Immature natural killer cell (primary cell): ENCODE results near the gene RSPH6A. TPM values are rescaled to one million over a fixed set of nuclear protein-coding genes. Genes with fewer than 3 reads are reported as not detected.

Source experiments
- DNase-seq, 3 donors: peaks; one replicate each; pipeline ENCODE4 v3.0.0; 2022; ENCODE audit warnings: mixed read lengths in 1 of 3
- H3K27ac Mint-ChIP-seq, 6 donors: one replicate each; pipeline ENCODE4 v1.8.0; 2020; ENCODE audit warnings: mixed read lengths in 6 of 6, mild to moderate bottlenecking in 5 of 6, inconsistent platforms in 4 of 6, moderate library complexity in 3 of 6
- H3K27me3 Mint-ChIP-seq, 3 donors: one replicate each; pipeline ENCODE4 v1.8.0; 2020 to 2021; ENCODE audit warnings: low read depth in 3 of 3, mild to moderate bottlenecking in 3 of 3, mixed read lengths in 3 of 3, moderate library complexity in 3 of 3, inconsistent platforms in 1 of 3
- H3K36me3 Mint-ChIP-seq, 3 donors: one replicate each; pipeline ENCODE4 v1.8.0; 2020; ENCODE audit warnings: mixed read lengths in 3 of 3, inconsistent platforms in 2 of 3, mild to moderate bottlenecking in 2 of 3
- H3K4me1 Mint-ChIP-seq, 2 donors: one replicate each; pipeline ENCODE4 v1.8.0; 2020; ENCODE audit warnings: inconsistent platforms in 2 of 2, mild to moderate bottlenecking in 2 of 2, mixed read lengths in 2 of 2, moderate library complexity in 1 of 2
- H3K4me3 Mint-ChIP-seq, 5 donors: one replicate each; pipeline ENCODE4 v1.8.0; 2020; ENCODE audit warnings: mild to moderate bottlenecking in 5 of 5, mixed read lengths in 5 of 5, inconsistent platforms in 3 of 5, moderate library complexity in 3 of 5
- H3K9me3 Mint-ChIP-seq, 6 donors: one replicate each; pipeline ENCODE4 v1.8.0; 2020; ENCODE audit warnings: mild to moderate bottlenecking in 6 of 6, mixed read lengths in 6 of 6, inconsistent platforms in 4 of 6, moderate library complexity in 3 of 6
- polyA plus RNA-seq, 3 donors: library from polyadenylated mRNA; unstranded; fragments of 300-500 nt; fragmentation: Illumina TruSeq; gene quantifications; one replicate each; pipeline ENCODE4 v1.2.3, GENCODE V29; 2021

The RSPH6A gene
- polyA plus RNA-seq, 3 donors from 2014 or later = not detected

- Mint-ChIP-seq H3K4me1 (peaks cover 9 to 14% of the 10 kb centered on the region in 2 donors), H3K27me3 (peaks cover 5 to 15% (median 12%) of the 10 kb centered on the region in 3 donors), H3K27ac (peak overlapping the region in 1 of 6 donors; percentile 86), H3K4me3 (peak overlapping the region; percentile 86 to 91 (median 88)), H3K9me3 (no peaks in the 10 kb centered on the region), H3K36me3 (no peaks in the 10 kb centered on the region)
- DNase-seq = peak; percentile 34 to 49 (median 43)
Observed at GRCh38 chr19:45768655-45768983, 46.5 kb downstream of the RSPH6A start.

DNA sequence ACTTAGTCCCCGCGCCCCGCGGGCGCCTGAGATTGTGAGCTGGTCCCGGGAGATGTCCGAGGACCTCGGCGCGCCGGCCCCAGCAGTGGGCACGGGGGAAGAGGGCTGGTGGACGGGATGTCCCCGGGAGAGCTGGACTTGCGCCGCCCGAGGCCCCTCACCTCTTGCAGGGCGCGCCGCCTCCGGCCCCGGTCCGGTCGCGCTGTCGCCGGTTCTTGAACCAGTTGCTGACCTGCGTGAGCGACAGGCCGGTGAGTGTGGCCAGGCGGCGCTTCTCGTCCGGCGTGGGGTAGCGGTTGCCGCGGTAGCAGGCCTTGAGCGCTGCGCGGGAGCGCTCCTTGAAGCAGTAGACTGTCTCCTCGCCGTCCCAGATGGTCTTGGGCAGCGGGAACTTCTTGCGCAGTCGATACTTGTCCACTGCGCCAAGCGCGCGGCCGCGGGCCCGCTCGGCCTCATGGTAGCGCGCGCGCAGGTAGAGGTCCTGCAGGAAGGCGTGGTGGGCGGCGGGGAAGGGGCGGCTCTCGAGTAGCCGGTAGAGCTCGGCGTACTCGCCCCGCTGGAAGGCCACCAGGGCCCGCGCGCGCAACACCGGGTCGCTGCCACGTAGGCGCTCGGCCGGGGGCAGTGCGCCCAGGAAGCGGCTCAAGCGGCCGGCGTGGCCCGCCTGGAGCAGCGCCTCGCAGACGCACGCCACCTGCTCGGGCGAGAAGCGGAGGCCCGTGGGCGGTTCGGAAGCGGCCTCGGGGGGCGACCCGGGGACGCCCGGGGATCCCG is 47.0 kb downstream of the RSPH6A start:
- Mint-ChIP-seq H3K4me1 (peaks cover 9 to 14% of the 10 kb centered on the region in 2 donors), H3K36me3 (no peaks in the 10 kb centered on the region), H3K4me3 (peak overlapping the region; percentile 61 to 74 (median 69)), H3K9me3 (no peaks in the 10 kb centered on the region), H3K27me3 (peaks cover 6 to 15% (median 12%) of the 10 kb centered on the region in 3 donors), H3K27ac (no peak overlapping the region)
- DNase-seq = peak in 2 of 3 donors; percentile 9 to 17

GRCh38 chr19:45767410-45767880 is 47.7 kb downstream of the RSPH6A start:
- peaks cover 9 to 14% of the 10 kb centered on the region in 2 donors for H3K4me1 Mint-ChIP-seq
- H3K9me3 Mint-ChIP-seq = no peaks in the 10 kb centered on the region
- peaks cover 6 to 15% (median 12%) of the 10 kb centered on the region in 3 donors for H3K27me3 Mint-ChIP-seq
- DNase-seq = no peak
- no peaks in the 10 kb centered on the region for H3K36me3 Mint-ChIP-seq
- H3K27ac Mint-ChIP-seq = no peak overlapping the region
- peak overlapping the region in 4 of 5 donors; percentile 21 to 53 (median 38) for H3K4me3 Mint-ChIP-seq

DNA sequence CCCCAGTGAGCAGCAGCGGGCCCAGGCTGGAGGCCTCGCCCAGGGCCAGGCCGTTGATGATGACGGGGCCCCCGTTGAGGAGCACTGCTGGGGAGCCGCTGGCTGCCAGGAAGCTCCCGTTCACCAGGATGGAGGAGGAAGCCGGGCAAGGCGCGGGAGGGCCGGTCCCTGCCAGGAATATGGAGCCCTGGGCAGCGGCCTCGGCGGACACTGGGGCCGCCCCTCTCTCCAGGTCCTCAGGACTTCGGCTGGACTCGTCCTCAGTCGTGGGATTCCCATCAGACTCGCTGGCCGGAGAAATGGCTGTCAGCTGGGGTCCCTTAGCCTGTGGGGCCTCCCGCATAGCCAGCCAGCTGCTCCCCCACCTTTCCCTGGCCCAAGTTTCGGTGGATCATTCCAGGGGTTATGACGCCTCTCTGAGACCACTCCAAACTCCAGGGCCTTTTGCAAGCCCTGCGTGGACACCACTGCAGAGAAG is 48.2 kb downstream of the RSPH6A start:
- DNase-seq = no peak
- Mint-ChIP-seq H3K4me1 (peaks cover 5 to 14% of the 10 kb centered on the region in 2 donors), H3K9me3 (no peaks in the 10 kb centered on the region), H3K27me3 (peaks cover 4 to 15% (median 10%) of the 10 kb centered on the region in 3 donors), H3K4me3 (peak overlapping the region in 3 of 5 donors; percentile 36 to 53 (median 41)), H3K36me3 (no peaks in the 10 kb centered on the region), H3K27ac (no peak overlapping the region)

DNA sequence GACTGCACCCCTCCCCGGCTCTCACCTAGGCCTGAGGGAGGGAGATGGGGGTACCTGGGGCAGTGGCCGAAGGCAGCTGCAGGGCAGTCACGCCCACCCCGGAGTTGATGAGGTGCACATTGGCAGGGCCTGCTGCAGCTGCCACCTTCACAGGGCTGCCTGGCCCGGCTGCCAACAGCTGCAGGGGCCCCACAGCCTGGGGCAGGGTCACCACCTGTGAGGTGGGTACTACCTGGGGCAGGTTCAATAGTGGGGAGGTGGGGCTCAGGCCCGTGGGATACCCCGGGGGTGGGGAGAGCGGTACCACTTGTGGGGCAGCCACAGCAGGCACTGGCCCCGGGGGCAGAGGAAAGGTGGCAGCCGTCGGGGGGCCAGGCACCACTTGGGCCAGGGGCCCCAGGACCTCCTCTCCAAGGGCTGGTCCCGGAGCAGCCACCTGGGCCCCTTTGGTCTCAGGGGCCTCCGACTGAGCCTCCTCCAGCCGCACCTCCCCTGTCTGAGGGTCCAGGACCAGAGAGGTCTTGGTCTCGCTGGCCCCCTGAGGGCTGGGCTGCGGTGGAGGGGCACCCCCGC is 48.7 kb downstream of the RSPH6A start:
- H3K27me3 Mint-ChIP-seq = peaks cover 4 to 15% (median 10%) of the 10 kb centered on the region in 3 donors
- DNase-seq = no peak
- H3K4me3 Mint-ChIP-seq = no peak overlapping the region
- H3K4me1 Mint-ChIP-seq = peaks cover 5 to 14% of the 10 kb centered on the region in 2 donors
- no peaks in the 10 kb centered on the region for H3K36me3 Mint-ChIP-seq
- no peaks in the 10 kb centered on the region for H3K9me3 Mint-ChIP-seq
- H3K27ac Mint-ChIP-seq = no peak overlapping the region

DNA sequence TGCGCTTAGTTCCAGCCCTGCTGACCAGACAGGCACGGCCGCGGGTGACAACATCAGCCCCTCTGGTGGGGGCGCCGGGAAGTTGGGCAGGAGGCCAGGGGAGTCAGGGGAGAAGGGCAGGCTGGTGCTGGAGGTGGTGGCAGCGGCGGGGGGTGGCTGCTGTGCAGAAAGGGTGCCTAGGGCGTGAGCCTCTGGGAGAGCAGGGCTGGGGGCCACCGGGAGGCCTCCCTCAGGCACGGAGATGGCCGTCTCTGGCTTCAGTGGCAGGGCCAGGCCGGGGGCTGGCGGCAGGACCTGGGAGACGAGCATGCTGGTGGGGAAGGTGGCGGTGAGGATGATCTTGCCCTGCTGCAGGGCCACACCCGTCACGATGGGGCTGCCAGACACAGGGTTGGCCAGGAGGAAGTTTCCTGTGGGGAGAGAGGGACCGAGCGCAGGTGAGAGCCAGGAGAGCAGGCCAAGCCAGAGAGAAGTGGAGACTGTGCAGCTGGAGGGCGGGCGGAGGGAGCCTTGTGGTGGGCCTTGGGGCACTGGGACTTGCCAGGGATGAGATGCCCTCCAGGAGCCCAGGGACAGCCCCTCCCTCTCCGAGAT is 49.3 kb downstream of the RSPH6A start:
- H3K4me1 Mint-ChIP-seq = peaks cover 5 to 10% of the 10 kb centered on the region in 2 donors
- no peaks in the 10 kb centered on the region for H3K36me3 Mint-ChIP-seq
- H3K4me3 Mint-ChIP-seq = no peak overlapping the region
- no peak for DNase-seq
- no peaks in the 10 kb centered on the region for H3K9me3 Mint-ChIP-seq
- peak overlapping the region in 1 of 6 donors; percentile 58 for H3K27ac Mint-ChIP-seq
- peaks cover 4 to 15% (median 10%) of the 10 kb centered on the region in 3 donors for H3K27me3 Mint-ChIP-seq

DNA sequence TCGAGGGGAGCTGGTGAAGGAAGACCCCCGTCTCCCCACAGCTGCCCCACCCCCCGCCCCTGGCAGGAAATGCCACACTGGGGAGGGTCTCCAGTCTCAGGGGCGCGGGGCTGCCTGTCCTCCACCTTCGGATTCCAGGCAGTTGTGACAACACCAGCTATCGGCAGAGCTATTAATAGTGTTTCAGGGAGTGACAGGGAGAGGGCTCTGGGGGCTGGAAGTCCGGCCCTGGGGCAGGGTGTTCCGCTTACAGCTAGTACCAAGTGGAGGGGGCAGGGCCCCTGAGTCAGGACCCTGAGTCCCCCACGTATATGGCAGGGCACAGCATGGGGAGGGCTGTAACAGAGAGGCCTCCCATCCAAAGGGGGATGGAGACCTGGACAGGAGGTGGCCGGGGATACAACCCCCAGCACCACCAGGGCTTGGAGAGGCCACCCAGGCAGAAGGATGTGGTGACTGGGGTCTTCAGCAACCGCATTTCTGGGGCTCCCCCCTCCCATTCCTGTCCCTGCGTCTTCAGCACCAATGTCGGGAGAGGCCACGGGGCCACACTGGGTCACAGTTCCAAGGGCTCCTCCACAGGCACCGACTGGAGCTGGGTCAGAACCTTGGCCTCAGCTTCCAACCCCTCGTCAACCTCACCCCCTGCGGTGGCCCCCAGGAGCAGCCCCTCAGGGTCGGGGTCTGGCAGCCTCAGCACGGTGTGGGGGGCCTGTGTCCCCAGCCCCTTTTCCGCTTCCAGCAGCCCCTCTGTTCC is 50.0 kb downstream of the RSPH6A start:
- Mint-ChIP-seq H3K27me3 (peaks cover 3 to 11% (median 10%) of the 10 kb centered on the region in 3 donors), H3K36me3 (no peaks in the 10 kb centered on the region), H3K4me3 (peak overlapping the region in 1 of 5 donors; percentile 15), H3K27ac (no peak overlapping the region), H3K4me1 (peaks cover 5 to 6% of the 10 kb centered on the region in 2 donors), H3K9me3 (no peaks in the 10 kb centered on the region)
- no peak for DNase-seq

DNA sequence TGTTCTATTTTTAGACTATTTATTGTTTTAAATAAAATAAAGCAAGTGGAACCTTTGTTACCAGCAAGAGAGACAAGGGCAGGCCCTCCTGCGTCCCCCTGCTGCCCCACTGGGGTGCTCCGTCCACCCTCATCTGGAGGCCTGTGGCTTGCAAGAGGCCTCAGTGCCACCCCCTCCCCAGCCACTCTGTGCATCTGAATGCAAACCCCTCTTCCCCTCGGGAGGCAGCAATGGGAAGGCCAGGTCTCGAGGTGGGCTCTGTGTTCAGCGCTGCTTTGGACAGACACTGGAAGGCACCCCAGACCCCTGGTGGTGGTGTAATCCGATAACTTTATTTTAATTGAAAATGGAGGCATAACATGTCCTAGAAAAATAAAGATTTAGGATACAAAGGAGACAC is 50.6 kb downstream of the RSPH6A start:
- H3K9me3 Mint-ChIP-seq = no peaks in the 10 kb centered on the region
- DNase-seq = no peak
- peaks cover 3 to 6% (median 3%) of the 10 kb centered on the region in 3 donors for H3K27me3 Mint-ChIP-seq
- no peak overlapping the region for H3K4me3 Mint-ChIP-seq
- peaks cover under 1 to 1% of the 10 kb centered on the region in 2 donors for H3K4me1 Mint-ChIP-seq
- no peaks in the 10 kb centered on the region for H3K36me3 Mint-ChIP-seq
- H3K27ac Mint-ChIP-seq = no peak overlapping the region

GRCh38 chr19:45763691-45764294 is 51.3 kb downstream of the RSPH6A start:
- H3K27ac Mint-ChIP-seq = no peak overlapping the region
- H3K36me3 Mint-ChIP-seq = no peaks in the 10 kb centered on the region
- H3K4me1 Mint-ChIP-seq = no peaks in the 10 kb centered on the region
- H3K4me3 Mint-ChIP-seq = no peak overlapping the region
- H3K9me3 Mint-ChIP-seq = no peaks in the 10 kb centered on the region
- no peak for DNase-seq
- peaks cover 2 to 3% (median 2%) of the 10 kb centered on the region in 3 donors for H3K27me3 Mint-ChIP-seq

DNA sequence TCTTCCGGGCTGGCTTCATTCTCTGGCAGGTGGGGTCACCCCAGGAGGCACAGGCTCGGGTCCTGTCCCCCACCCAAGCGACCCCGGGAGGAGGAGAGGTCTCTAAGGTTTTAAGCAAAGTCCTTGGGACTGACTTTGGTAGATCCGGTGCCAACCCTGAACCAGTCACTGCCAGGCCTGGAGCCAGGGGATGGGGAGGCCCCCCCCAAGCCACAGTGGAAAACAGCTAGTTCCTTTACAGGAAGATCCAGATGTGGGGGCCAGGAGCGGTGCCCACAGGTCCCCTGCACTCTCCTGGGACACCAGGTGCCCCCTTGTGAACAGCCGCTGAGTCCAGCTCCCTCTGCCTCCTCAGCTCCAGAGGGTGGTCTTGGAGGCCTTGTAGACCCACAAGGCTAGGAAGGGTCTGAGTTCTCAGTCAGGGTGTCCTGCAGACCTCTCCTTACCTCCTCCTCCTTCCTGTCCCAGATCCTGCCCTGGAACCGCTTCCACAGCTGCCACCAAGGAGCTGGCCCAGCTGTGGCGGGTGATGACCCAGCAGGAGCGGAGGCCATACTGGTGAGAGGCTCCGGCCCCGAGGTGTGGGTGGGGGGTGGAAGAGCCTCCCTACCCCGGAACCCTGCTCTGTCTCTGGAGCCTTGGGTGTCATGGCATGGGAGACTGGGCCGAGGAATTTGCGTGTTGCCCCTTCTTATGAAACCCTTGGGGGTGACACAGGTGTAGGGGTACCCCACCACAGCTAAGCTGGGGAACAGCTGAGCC is 52.1 kb downstream of the RSPH6A start:
- Mint-ChIP-seq H3K4me1 (no peaks in the 10 kb centered on the region), H3K9me3 (no peaks in the 10 kb centered on the region), H3K27ac (no peak overlapping the region), H3K27me3 (peaks cover 2 to 3% (median 2%) of the 10 kb centered on the region in 3 donors), H3K4me3 (no peak overlapping the region), H3K36me3 (no peaks in the 10 kb centered on the region)
- no peak for DNase-seq

- H3K27me3 Mint-ChIP-seq = peaks cover 0 to 3% (median 3%) of the 10 kb centered on the region in 3 donors
- no peak overlapping the region for H3K27ac Mint-ChIP-seq
- no peaks in the 10 kb centered on the region for H3K9me3 Mint-ChIP-seq
- H3K36me3 Mint-ChIP-seq = no peaks in the 10 kb centered on the region
- no peaks in the 10 kb centered on the region for H3K4me1 Mint-ChIP-seq
- no peak for DNase-seq
- no peak overlapping the region for H3K4me3 Mint-ChIP-seq
Observed at GRCh38 chr19:45761714-45762113, 53.4 kb downstream of the RSPH6A start.

DNA sequence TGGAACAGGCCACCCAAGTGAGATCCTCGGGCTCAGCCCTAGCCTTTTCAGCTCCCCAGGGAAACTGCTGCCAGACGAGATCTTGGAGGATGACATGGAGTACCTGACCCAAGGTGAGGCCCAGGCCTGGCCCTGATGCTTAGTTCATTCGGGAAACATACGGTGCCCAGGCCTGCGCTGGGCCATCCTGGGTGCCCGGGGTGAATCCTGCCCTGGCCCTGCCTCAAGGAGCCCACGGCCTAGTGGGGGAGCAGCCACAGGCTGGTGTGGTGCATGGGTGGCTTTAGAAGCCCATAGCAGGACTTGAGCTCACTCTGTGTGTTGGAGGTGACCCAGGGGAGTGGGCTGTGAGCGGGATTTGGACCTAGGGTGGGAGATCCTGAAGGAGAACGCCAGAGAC is 56.2 kb downstream of the RSPH6A start:
- peaks cover 1 to 7% (median 3%) of the 10 kb centered on the region in 3 donors for H3K27me3 Mint-ChIP-seq
- DNase-seq = no peak
- H3K27ac Mint-ChIP-seq = no peak overlapping the region
- no peaks in the 10 kb centered on the region for H3K4me1 Mint-ChIP-seq
- no peaks in the 10 kb centered on the region for H3K36me3 Mint-ChIP-seq
- no peaks in the 10 kb centered on the region for H3K9me3 Mint-ChIP-seq
- no peak overlapping the region for H3K4me3 Mint-ChIP-seq
